HEK293T (cell line): Measurements from ENCODE around the gene DNAAF5.

Experiments
- CTCF ChIA-PET: fragments of 350-600 bp; formaldehyde crosslinking; extraction: SDS; loops from one replicate; lab custom pipeline; 2021; ENCODE audit warnings: antibody characterized with exemption, inconsistent platforms; lab: Yijun Ruan, JAX
- POLR2A ChIA-PET: fragments of 350-600 bp; formaldehyde crosslinking; extraction: SDS; loops from one replicate; lab custom pipeline; 2020; ENCODE audit warnings: antibody characterized with exemption, inconsistent platforms; lab: Yijun Ruan, JAX
- DNase-seq: peaks from one replicate; pipeline ENCODE4 v3.0.0; 2012; ENCODE audit warnings: mixed read lengths; ENCODE audit errors: extremely low spot score
- ARNT ChIP-seq: fragments of 450-650 bp; IDR thresholded peaks from 2 replicates; pipeline ENCODE4 v1.6.1; 2017; ENCODE audit warnings: mild to moderate bottlenecking
- BHLHE40 ChIP-seq: fragments of 450-650 bp; IDR thresholded peaks from 2 replicates; pipeline ENCODE4 v1.6.1; 2016; ENCODE audit warnings: mild to moderate bottlenecking, moderate library complexity, borderline replicate concordance
- CTBP1 ChIP-seq: fragments of 450-650 bp; IDR thresholded peaks from 2 replicates; pipeline ENCODE4 v1.6.1; 2016; ENCODE audit warnings: borderline replicate concordance
- ELF4 ChIP-seq: fragments of 450-650 bp; IDR thresholded peaks from 2 replicates; pipeline ENCODE4 v1.6.1; 2017; ENCODE audit warnings: antibody characterized with exemption
- FOXA1 ChIP-seq: fragments of 450-650 bp; IDR thresholded peaks from 2 replicates; pipeline ENCODE4 v1.6.1; 2016; ENCODE audit warnings: mild to moderate bottlenecking
- FOXK2 ChIP-seq: fragments of 450-650 bp; IDR thresholded peaks from 2 replicates; pipeline ENCODE4 v1.6.1; 2016; ENCODE audit warnings: mild to moderate bottlenecking
- FOXM1 ChIP-seq: fragments of 450-650 bp; IDR thresholded peaks from 2 replicates; pipeline ENCODE4 v1.6.1; 2017; ENCODE audit warnings: mild to moderate bottlenecking, borderline replicate concordance
- HDGF ChIP-seq: fragments of 450-650 bp; IDR thresholded peaks from 2 replicates; pipeline ENCODE4 v1.6.1; 2017; ENCODE audit warnings: antibody characterized with exemption, borderline replicate concordance
- L3MBTL2 ChIP-seq: fragments of 450-650 bp; conservative IDR thresholded peaks from 2 replicates; pipeline ENCODE4 v1.6.1; 2016; ENCODE audit warnings: mild to moderate bottlenecking
- LEF1 ChIP-seq: fragments of 450-650 bp; IDR thresholded peaks from 2 replicates; pipeline ENCODE4 v1.6.1; 2017; ENCODE audit warnings: mild to moderate bottlenecking, borderline replicate concordance
- NFRKB ChIP-seq: fragments of 450-650 bp; IDR thresholded peaks from 2 replicates; pipeline ENCODE4 v1.6.1; 2016; ENCODE audit warnings: mild to moderate bottlenecking, moderate library complexity
- PKNOX1 ChIP-seq: fragments of 450-650 bp; IDR thresholded peaks from 2 replicates; pipeline ENCODE4 v1.6.1; 2016
- SP1 ChIP-seq: fragments of 450-650 bp; IDR thresholded peaks from 2 replicates; pipeline ENCODE4 v1.6.1; 2017
- SUZ12 ChIP-seq: fragments of 450-650 bp; IDR thresholded peaks from 2 replicates; pipeline ENCODE4 v1.6.1; 2016; ENCODE audit warnings: mild to moderate bottlenecking
- TARDBP ChIP-seq: fragments of 450-650 bp; IDR thresholded peaks from 2 replicates; pipeline ENCODE4 v1.6.1; 2016
- ZNF384 ChIP-seq: fragments of 450-650 bp; IDR thresholded peaks from 2 replicates; pipeline ENCODE4 v1.6.1; 2016

The DNAAF5 gene

GRCh38 chr7:826230-826917 lies 99.9 kb downstream of the DNAAF5 start:
- no peak for DNase-seq
- TF ChIP-seq LEF1, result no peak
- TF ChIP-seq BHLHE40, result no peak
- TF ChIP-seq CTBP1, result no peak
- no peak for TF ChIP-seq SUZ12
- no peak for TF ChIP-seq FOXK2
- TF ChIP-seq NFRKB, result no peak
- no peak for TF ChIP-seq PKNOX1
- no peak for TF ChIP-seq HDGF
- ChIA-PET POLR2A (no interaction called here), CTCF (interaction anchor here (0.8 kb wide), 1 partner anchor 10 kb away, joined by 4 read pairs; no protein-coding TSS in a partner anchor)

GRCh38 chr7:828793-829561 lies 102.5 kb downstream of the DNAAF5 start:
- TF ChIP-seq HDGF (no peak), FOXA1 (no peak)
- no peak for DNase-seq
- ChIA-PET CTCF (no interaction called here), POLR2A (interaction anchor here (1.3 kb wide), 1 partner anchor 12 kb away, joined by 3 read pairs; no protein-coding TSS in a partner anchor)

DNA sequence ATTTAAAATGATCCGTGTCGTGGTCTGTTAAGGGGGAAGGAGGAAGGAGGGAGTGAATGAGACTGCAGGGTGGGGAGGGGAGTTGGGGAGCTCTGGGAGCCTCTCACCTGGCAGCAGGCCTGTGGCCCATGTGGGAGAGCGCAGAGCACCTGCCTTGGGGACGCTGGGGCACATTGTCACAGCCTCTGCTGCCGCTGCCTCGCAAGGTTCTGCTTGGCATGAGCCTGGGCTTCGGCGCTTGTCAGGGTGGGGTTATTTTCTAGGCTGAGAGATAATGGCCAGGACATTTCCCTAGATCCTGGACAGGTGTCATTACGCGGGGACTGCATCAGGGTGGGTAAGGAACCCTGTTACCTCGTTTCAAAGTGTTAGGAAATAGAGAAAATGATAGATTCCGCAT lies 103.6 kb downstream of the DNAAF5 start:
- DNase-seq, result no peak
- TF ChIP-seq SP1 (no peak), PKNOX1 (no peak), LEF1 (no peak), BHLHE40 (no peak), ARNT (no peak), FOXK2 (no peak), FOXA1 (no peak), CTBP1 (no peak), SUZ12 (no peak), ELF4 (no peak), ZNF384 (no peak), L3MBTL2 (no peak), FOXM1 (no peak), NFRKB (no peak), TARDBP (no peak), HDGF (no peak)
- ChIA-PET CTCF (no interaction called here), POLR2A (no interaction called here)

DNA sequence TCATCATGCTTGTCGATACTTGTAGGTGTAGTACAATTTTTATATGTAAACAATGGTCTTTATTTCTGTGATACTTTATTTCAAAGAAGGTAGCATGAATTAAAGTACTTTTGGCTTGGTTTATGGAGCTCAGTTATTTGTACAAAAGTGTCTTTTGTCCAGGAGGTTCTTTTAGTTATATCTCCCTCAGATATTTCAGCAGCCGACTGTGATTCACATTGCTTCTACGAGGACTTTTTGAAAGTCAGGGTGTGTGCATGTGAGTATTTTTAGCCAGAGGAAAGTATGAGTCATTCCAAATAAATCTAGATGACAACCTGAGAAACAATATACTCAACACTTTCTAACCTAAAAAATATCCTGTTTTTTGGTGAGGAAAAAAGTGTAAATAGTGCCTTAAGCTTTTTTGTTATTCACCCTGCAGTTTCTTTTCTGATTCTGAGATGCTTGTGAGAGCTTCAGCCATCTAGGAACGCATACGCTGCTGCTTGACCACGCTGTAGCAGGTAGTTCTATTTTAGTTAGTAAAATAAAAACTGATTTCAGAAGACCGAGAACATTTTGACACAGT lies 105.2 kb downstream of the DNAAF5 start:
- peak; percentile 40 for DNase-seq
- peak; percentile 66 for TF ChIP-seq PKNOX1
- TF ChIP-seq ARNT, result no peak
- POLR2A ChIA-PET, result interaction anchor here (0.9 to 1.9 kb wide), 2 partner anchors 14 to 15 kb away, joined by 3 to 5 read pairs; no protein-coding TSS in a partner anchor
- CTCF ChIA-PET, result interaction anchor here (0.6 to 2.6 kb wide), 3 partner anchors 14 to 42 kb away, joined by 3 to 11 read pairs (median 3); no protein-coding TSS in a partner anchor

DNA sequence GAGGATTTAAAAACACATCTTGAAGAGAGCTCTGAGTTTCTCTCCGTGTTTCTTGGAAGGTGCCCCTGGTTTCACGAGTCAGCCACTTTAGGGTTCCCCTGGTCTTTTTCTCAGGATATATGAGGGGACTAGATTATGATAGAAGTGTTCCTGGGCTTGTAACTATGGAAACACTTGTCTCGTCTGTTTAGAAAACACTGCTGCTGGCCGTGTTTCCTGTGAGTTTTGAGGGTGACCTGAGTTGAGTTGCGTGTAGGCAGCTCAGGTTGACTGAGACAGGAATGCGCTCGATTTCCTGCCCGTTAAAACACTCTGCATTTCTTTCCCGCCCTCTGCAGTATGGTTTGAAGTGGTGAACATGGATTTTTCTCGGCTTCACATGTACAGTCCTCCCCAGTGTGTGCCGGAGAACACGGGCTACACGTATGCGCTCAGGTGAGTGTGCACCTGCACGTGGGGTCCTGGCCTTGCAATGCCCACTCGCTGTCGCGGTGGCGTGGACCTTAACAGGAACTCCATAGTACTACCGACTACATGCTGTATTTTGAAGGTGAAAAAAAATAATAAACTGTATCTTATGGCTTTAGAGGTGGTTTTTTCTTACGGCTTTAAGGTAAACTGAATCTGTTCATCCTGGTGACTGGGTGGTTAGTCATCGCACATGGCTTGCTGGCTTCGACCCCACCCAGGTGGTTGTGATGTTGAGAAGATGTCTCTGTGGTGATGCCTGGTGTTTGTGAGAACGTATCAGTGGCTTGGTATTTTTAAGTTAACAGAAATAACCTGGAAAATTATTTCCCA lies 105.9 kb downstream of the DNAAF5 start, which contains the start of gene SUN1:
SUN1 (plus strand) TSS at position 310 of the 801 bp plus-strand sequence; CDS start at position 359, 49 bp downstream.
- CTCF ChIA-PET, result interaction anchor here (0.9 to 2.6 kb wide), 2 partner anchors 41 to 43 kb away, joined by 3 to 11 read pairs; no protein-coding TSS in a partner anchor
- POLR2A ChIA-PET, result interaction anchor here (0.9 to 1.9 kb wide), 2 partner anchors 14 to 16 kb away, joined by 3 to 5 read pairs; no protein-coding TSS in a partner anchor
- DNase-seq, result no peak
- no peak for TF ChIP-seq NFRKB
- TF ChIP-seq ARNT, result no peak
- TF ChIP-seq FOXM1, result no peak
- TF ChIP-seq BHLHE40, result no peak
- no peak for TF ChIP-seq L3MBTL2
- no peak for TF ChIP-seq FOXK2
- TF ChIP-seq HDGF, result no peak
- no peak for TF ChIP-seq SUZ12
- no peak for TF ChIP-seq LEF1
- TF ChIP-seq TARDBP, result no peak
- TF ChIP-seq ELF4, result no peak
